Right lobe of liver (tissue), 4 donors: ENCODE results near the gene INS.

ENCODE experiments used
- CTCF ChIP-seq, 4 donors: fragments of 200-600 bp in 3 of 4; fragments of 450-650 bp in 1 of 4; IDR thresholded peaks; one replicate each; pipeline versions ENCODE4 v1.5.1 to v1.8.0; 2016 to 2022; ENCODE audit warnings: antibody characterized with exemption in 4 of 4, mild to moderate bottlenecking in 2 of 4
- POLR2A ChIP-seq: fragments of 450-650 bp; IDR thresholded peaks from one replicate; pipeline ENCODE4 v1.6.1; 2017; ENCODE audit warnings: antibody characterized with exemption, mild to moderate bottlenecking
- donor health status: DM: no; HTN: no; CAD: no.
- donor health status: DM: no; HTN: no; CAD: no.
- donor health status: DM: no; HTN: yes; CAD: no.

- TF ChIP-seq CTCF (IDR thresholded peaks at IDR 0.05) (no peak), POLR2A (no peak)
Measured at GRCh38 chr11:2118677-2119076, 42.3 kb downstream of the INS start.
